Esophagus muscularis mucosa (tissue), 4 donors: ENCODE measurements around the gene MINDY3.

Experiments
- EP300 ChIP-seq: sonication (generic); formaldehyde crosslinking; IDR thresholded peaks from one replicate; pipeline ENCODE4 v1.6.1; 2017; ENCODE audit warnings: antibody characterized with exemption
- POLR2A ChIP-seq: fragments of 450-650 bp; IDR thresholded peaks from one replicate; pipeline ENCODE4 v1.6.1; 2017; ENCODE audit warnings: antibody characterized with exemption, moderate library complexity, mild to moderate bottlenecking, low read depth
- POLR2AphosphoS5 ChIP-seq, 2 donors: sonication (generic); formaldehyde crosslinking; IDR thresholded peaks; one replicate each; pipeline ENCODE4 v1.6.1; 2017; ENCODE audit warnings: antibody characterized with exemption in 2 of 2
- TF ChIP-seq, protein P1 (sequence below), 3 experiments: fragments of 200-600 bp in 2 of 3; fragments of 450-650 bp in 1 of 3; sonication (generic) in 2 of 3; IDR thresholded peaks; one replicate each; pipeline ENCODE4 v1.5.1; 2017 to 2019; ENCODE audit warnings: antibody characterized with exemption in 3 of 3, mild to moderate bottlenecking in 2 of 3, moderate library complexity in 1 of 3

DNA sequence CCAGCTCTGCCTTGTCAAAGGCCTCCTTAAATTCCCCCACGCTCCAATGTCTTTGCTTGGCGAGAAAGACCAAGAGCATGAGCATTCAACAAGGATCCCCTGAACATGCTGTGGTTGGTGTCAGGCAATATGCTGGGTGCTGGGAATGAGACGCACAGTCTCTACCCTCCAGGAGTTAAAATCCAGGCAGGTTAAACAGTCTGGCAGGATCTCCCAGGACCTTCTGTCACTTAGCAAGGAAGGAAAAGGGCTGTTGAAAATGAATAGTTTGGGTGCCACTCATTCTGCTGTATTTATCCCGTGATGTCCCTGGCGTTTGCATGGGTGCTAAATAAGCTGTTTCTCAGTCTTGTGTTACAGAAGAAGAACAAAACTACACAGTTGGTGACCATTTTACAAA lies 118.7 kb downstream of the MINDY3 start:
- TF ChIP-seq, protein P1, sequence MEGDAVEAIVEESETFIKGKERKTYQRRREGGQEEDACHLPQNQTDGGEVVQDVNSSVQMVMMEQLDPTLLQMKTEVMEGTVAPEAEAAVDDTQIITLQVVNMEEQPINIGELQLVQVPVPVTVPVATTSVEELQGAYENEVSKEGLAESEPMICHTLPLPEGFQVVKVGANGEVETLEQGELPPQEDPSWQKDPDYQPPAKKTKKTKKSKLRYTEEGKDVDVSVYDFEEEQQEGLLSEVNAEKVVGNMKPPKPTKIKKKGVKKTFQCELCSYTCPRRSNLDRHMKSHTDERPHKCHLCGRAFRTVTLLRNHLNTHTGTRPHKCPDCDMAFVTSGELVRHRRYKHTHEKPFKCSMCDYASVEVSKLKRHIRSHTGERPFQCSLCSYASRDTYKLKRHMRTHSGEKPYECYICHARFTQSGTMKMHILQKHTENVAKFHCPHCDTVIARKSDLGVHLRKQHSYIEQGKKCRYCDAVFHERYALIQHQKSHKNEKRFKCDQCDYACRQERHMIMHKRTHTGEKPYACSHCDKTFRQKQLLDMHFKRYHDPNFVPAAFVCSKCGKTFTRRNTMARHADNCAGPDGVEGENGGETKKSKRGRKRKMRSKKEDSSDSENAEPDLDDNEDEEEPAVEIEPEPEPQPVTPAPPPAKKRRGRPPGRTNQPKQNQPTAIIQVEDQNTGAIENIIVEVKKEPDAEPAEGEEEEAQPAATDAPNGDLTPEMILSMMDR (IDR thresholded peaks at IDR 0.05) = no peak
- TF ChIP-seq EP300 = no peak
- TF ChIP-seq POLR2AphosphoS5 (IDR thresholded peaks at IDR 0.05) = no peak
- no peak for TF ChIP-seq POLR2A
